ENCODE data around the gene FAM240A.

The FAM240A gene

DNA sequence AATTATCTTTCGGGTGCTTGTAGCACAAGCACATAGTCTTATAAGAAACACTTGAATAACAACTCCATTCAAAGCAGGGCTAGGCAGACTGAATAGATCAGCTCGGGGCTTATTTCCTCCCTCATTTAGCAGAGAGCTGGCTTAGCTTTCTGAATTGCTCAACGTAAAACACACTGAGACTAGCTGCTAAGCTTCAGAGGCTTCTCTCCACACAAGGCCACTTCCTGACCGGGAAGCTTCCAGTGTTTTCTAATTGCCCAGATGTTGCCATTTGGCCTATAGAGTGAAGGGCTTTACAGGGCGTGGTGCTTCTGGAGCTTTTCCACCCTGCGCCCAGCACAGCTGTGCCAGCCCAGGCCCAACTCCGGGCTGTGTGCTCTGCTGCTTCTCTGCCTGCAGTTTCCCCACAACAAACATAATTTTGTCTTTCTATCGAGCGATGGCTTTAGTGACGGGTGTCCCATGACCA, 16.6 kb downstream of the FAM240A start:
- DNase-seq = no peak

DNA sequence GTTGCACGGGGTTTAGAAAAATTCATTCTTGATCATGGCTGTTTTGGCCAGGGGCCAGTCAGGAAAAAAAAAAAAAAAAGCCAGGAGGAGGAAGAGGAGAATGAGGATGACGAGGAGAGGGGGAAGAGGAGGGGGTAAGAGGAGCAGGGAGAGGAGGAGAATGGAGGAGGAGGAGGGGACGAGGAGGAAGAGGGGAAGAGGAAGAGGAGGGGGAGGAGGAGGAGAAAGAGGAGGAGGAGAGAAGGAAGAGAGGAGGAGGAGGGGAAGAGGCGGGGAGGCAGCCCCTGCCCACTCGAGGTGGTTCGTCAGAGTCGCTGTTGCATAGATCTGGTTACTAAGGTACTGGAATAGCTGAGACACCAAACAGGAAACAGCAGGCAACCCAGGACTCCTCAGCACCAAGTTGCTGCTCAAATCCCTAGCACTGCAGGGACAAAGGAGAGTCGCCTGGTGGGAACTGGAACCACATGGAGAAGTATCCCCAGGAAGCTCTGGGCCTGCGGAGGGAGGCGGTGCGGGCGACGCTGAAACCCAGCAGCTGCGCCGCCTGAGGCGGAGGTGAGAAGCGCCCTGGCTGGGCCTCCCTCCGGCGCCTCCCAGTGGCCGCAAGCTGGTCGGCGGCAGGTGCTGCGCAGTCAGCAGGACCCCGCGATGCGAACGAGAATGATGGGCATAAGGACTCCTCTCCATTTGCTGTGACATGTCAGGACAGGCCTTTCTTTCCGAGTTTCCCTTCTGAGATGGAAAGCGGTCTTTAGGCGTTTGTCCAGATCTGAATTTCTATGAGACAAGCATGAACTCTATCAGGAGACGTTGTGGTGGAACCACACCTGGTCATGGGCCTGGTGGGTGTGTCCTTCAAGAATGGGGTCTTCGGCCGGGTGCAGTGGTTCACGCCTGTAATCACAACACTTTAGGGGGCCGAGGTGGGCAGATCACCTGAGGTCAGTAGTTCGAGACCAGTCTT, 17.5 kb downstream of the FAM240A start:
- DNase-seq = peak; percentile 67

DNA sequence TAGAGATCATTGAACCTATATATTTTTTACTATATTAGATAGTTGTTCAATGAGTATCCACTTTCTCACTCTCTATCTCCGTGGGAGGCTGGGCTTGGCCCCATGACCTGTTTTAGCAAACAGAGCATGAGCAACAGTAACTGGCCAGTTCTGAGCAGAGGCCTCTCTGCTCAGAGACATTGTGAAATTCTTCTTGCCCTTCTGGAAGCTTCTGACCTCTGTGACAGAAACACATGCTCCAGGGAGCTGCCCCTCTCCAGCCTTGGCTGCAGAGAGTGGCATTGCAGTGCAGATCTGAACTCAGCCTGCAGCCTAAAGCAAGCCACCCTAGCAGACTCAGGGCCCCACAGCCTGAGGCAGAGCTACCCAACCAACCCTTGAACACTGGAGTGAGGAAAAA, 20.5 kb downstream of the FAM240A start:
- DNase-seq = no peak

DNA sequence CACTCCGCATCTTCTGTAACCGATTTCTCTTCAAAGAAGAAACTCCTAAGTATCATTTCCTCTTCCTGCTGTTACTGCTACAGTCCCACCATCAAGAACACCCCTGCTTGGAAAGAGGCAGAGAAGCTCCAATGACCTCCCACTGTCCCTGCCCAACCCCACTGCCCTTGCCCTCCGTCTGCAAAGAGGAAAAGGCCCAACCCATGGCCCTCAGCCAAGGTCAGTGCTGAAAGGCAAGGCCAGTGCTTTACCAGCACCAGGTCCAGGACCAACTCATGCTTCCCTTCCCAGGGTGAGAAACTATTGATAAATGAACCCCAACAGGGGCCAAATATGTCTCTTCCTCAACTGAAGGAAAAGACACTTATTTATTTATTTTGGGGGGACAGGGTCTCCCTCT, 22.5 kb downstream of the FAM240A start:
- DNase-seq = no peak

DNA sequence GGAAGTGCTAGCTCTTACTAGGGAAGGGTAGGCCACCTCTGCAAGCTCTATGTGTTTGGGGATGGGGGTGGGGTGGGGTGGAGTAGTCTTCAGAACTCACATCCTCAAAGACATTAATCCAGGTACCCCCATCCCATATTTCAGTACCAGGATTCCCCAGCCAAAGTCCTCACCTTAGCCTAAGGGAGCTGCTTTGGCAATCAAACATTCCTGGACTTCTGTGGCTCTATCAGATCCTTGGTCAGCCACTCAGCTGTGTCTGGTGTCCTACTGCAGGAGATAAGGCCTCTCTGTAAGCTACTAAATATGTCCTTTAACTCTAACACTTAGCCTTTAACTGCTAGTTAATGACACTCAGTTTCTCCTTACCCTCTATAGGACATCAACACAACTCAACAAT, 26.9 kb downstream of the FAM240A start:
- no peak for DNase-seq

DNA sequence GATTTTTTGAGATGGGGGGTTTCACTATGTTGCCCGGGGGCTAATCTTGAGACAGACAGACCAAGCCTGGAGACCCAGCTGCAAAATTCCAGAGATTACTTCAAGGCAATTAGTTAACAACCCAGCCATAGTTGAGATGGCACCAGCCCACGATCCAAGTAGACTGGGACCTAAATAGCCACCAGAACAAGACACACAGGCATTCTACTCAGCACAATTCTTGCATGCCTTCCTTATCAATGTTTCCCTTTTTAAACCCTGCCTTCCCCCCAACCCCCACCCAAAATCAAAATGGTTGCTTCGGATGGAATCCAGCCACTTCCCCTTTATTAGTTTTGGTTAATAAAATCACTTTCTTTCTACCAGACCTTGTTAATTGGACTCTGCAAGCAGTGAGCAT, 28.6 kb downstream of the FAM240A start:
- DNase-seq = no peak

DNA sequence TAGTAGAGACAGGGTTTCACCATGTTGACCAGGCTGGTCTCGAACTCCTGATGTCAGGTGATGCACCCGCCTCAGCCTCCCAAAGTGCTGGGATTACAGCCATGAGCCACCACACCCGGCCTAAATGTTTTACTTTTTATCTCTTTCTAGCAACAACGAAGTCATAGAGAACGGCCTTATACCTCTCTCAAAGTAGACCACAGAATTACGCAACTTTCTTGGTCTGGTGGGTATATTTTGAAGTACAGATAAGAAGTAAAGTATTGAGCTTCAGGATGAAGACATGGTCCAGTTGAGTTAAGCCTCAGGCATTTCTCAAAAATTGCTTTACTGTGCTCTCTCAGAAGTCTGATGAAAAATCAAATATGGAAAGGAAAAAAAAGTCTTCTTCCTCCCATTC, 30.6 kb downstream of the FAM240A start:
- DNase-seq = no peak

DNA sequence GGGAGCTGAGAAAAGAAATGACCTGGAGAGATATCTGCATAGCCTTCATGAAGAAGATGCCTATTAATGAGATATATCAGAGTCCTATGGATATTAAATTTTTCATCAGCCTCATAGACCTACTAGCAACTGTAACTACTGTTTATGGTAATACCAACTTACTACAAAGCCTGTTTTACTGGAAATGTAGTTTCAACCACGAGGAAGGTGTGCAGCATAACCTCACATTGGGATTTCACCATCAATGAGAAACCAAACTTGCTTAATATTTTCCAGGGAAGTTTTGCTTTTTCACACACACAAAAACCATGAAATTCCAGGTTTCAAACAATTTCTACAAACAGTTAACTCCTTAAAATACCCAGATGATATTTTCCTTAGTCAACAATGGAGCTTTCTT, 31.4 kb downstream of the FAM240A start:
- DNase-seq = no peak

DNA sequence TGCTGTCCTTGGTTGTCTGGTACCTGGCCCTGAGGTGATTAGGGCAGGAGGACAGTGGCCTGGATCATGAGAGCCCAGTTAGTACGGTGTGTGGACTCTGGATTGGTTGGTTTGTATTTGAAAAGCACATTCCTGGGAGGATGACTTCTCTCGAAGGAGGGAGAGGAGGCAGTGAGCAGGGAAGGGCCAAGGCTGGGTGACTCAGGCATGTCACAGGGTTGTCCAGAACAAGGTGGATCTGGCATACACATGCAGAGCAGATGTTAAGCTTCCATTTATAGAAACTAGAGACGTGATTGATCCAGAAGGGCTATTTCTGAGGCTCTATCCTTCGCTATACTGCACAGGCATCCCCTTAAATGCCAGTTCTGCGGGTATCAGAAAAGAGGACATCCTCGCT, 34.4 kb downstream of the FAM240A start:
- DNase-seq = no peak

DNA sequence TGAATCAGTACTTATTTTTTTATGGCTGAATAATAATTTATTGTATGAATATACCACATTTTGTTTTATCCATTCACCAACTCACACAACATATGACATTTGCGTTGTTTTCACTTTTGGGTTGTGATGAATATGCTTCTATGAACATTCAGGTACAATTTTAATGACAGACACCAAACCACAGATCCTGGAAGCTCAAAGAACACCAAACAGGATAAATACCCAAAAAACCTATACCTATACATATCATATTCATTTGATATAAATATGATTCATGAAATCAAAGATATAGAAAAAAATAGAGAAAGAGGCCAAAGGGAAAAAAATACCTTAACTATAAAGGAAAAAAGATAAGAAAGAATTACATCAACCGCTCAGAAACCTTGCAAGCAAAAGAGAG, 35.8 kb downstream of the FAM240A start:
- no peak for DNase-seq

DNA sequence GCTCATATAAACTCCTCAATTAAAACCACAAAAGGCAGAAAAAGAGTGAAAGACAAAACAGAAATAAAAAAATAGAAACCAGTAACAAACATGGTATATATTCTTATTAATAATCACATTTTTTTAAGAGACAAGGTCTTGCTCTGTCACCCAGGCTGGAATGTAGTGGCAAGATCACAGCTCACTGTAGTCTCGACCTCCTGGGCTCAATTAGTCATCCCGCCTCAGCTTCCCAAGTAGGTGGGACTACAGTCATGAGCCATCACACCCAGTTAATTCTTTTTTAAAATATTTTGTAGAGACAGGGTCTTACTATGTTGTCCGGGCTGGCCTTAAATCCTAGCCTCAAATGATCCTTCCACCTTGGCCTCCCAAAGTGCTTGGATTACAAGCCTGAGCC, 37.1 kb downstream of the FAM240A start:
- no peak for DNase-seq

DNA sequence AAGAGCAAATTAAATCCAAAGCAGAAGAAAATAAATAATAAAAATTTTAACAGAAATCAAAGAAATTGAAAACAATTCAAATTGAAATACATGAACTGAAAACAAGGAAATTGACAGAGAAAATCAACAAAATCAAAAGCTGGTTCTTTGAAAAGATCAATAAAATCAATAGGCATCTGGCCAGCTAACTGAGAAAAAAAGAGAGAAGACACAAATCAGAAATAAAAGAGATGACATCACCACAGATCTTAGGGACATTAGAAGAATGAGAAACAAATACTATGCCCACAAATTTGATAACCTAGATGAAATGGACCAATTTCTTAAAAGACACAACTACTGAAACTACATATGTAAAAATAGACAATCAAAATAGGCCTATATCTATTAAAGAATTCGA, 38.8 kb downstream of the FAM240A start:
- DNase-seq = no peak

DNA sequence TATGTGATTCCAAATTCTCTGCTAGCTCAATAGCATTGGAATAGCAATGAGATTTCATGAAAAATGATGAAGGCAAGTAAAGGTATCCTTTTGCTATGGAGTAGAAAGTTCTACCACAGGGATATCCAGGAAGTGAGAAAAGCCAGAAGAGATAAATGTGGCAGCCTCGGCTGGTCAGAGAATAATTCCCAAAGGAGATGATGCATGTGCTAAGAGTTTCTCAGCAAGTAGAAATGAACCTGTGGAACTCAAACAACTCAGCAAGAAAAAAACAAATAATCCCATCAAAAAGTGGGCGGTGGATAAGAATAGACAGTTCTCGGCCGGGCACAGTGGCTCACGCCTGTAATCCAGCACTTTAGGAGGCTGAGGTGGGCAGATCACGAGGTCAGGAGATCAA, 42.9 kb downstream of the FAM240A start:
- no peak for DNase-seq

DNA sequence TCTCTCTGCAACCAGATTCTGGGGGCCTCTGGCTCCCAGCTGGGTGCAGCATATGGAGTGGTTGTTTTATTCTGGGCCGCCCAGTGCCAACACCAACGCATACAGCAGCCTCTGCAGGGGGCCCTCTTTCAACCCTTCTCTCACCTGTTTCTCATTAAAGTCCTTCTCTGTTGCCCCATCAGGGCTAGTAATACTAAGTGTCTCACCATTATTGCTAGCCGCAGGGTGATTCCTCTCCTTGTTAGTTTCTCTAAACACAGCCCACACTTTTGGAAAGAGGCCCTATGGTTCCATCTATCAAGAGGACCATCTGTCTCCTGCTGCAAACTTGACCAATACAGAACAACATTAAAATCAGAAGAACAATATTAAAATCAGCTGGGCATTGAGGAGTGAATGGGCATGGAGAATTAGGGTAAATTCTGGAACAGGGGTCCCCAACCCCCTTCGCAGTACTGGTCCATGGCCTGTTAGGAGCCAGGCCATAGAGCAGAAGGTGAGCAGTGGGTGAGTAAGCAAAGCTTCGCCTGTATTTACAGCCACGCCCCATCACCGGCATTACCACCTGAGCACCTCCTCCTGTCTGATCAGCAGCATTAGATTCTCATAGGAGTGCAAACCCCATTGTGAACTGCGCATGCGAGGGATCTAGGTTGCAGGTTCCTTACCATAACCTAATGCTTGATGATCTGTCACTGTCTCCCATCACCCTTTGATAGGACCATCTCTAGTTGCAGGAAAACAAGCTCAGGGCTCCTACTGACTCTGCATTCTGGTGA, 44.6 kb downstream of the FAM240A start:
- DNase-seq = peak; percentile 47

DNA sequence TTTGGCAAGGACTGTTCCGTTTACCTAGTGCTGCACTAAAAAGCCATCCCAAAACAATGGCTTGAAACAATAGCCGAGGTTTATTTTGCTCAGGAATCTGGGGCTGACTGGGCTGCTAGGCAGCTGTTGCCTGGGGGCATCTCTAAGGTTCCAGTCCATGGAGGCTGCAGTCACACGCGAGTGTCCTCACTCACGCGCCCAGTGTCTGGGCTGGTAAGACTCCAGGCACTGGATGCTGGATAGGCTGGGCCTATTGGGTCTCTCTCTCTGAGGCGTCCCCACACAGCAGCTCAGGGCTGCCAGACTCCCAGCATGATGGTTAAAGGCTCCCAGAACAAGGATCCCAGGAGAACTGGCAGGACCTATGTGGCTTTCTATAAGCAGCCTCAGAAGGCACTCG, 47.0 kb downstream of the FAM240A start:
- DNase-seq = no peak

DNA sequence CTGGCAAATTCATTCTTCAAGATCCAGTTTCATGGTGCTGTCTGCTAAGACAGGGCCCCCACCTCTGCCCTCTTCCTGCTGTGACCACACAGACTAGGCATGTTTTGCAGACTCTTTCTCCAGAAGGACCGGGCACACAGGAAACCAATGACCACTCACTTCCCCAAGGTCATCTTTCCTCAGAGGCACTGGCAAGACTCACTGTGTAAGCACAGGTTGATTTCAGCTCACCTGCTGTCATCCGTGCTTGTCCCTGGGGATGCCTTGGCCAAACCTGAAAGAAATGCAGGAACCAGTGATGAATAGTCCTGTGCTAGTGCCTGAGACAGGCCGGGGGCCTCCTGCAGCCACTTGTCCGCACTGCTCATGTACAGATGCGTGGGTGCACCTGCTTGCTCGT, 47.7 kb downstream of the FAM240A start:
- no peak for DNase-seq

DNA sequence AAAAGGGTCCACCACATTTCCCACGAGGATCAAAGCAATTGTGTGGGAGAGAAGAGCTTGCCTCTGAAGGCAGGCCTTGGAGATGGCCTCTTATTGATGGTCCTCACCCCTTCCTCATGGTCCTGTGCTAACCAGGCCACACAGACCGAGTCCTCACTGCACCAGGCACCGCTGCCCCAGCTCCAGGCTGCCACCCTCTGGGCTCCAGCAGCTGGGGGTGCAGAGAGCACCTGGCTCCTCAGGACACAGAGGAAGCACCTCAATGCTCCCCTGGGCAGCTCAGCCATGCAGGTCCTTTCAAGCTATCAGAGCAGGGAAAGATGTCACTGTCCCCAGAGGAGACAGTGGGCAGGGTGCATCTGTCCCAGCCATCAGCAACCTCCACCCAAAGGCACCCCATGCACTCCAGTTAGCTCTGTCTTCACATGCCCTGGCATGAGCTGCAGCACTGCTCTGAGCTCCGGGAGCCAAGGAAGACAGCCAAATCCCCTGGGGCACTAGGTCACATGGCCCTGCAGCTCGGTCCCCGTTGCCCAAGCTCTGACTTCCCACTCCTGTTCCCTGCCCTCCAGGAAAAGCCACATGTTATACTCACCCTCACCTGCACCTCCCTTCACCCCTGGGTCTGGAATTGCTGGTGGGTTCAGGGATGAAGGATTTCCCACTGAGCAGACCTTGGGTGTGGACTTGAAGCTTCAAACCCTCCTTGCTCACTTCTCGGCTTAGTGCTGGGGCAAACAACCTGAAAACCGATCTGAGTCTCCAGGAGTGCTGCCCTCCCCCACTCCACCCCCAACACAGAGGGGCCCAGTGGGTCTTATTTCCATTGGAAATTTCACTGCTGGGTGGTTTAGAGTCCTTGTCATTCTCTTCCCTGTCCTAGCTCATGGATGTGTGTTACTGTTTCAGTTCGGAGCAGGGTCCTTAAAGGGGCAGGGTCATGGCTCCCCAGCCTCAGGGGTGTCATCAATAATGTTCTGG, 48.5 kb downstream of the FAM240A start:
- no peak for DNase-seq

DNA sequence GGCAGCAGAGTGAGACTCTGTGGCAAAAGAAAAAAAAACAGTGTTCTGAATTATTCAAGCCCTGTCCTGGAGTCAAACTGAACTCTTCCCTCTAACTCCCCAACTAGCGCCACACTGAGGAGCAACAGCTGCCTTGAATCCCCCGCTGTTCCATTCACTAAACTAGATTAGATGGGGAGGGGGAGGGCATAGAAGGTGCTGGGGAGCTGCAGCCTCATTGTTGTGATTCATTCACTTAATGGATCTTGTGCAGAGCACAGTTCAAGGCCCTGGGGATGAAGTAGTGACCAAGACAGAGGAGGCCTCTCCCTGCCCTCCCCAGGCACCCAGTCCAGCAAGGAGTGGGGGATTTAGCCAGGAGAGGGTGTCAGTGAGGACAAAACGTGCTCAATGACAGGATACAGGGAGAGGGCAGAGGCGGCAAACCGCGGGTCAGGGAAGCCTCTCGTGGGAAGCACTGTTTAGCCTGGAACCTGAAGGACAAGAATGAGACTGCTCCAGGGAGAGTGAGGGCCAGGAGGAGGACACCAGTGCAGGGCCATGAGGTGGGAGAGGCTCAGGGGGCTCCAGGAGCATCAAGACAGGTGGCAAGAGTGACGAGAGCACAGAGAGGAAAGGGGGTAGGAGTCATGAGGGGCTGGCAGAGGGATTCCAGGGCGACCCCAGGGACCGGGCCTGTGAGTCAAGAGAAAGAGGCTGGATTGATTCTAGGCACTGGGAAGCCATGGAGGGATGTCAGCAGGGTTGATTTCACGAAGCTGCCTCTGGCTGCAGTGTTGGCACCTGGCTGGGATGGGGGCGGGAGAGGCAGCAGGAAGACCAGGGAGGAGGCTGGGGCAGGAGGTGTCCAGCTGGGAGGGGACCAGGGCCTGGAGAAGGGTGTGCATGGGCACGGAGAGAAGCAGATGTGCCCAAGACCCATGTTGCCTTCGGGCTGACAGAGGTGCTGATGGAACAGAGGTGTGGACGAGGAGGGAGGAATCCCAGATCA, 49.7 kb downstream of the FAM240A start:
- no peak for DNase-seq

DNA sequence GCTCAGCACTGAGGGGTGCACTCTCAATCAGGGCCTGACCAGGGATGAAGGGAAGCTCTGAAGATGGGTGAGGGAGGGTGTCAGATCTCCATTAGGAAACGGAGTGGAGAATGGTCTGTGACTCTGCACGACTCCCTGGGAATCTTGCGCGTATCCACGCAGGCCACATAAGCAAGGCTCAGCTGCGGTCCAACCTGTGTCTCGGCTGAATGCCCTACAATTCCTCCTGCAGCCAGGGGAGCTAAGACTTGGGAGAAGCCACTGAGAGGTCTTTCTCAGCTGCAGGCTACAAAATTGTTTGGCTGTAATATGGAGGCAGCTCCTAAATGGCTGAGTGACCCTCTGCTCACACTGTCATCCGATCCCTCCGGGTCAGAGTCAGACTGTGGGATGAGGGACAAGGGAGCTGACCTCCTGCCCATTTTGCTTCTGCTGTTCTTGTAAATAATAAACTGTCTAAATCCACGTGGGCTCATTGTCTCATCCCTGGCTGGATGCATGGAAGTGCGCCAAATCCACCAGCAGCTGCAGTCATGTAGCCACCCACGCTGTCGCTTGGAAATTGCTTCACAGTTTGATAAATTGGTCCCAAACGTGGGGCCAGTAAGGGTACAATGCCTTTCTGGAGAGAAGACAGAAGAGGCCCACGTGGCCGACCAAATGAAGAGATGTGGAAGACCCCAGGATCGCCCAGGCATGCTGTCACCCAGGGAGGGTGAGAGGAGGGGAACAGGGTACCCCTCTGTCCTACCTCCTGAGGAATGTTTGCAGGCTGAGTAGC, 50.6 kb downstream of the FAM240A start:
- DNase-seq = no peak

DNA sequence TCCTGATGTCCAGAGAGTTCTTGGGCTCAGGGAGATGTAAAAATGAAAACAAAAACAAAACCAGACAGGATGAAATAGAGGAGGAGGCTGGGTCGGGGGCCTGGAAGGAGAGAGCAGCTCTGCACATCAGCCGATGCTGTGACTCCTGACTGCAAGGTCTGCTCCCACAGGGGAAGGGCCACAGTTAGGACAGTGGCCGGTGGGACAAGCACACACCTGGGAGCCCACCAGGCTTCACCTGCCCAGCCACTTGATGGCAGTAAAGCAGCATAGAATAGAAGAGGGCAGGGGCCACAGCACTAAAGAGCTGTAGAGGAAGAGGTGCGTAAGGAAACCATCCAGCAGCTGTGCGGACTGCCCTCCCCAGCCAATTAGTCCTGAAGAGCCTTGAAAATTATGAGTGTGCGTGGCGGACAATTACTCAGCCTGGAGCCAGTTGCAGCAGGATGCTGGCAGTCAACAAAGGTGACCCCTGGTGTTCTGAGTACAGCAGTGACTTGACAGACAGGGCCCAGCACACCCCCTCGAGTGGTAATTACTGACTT, 51.3 kb downstream of the FAM240A start:
- peak; percentile 55 for DNase-seq

All from NCI-H1092 (cell line).